GM19467 (cell line): ENCODE results near the gene ATG14.

Experiments used
- ATAC-seq: cut with Tn5 transposase; IDR thresholded peaks from one replicate; pipeline ENCODE4 v1.9.1; 2021; ENCODE audit warnings: mild to moderate bottlenecking, moderate library complexity; ENCODE audit not compliant: unreplicated experiment

ATG14 gene

DNA sequence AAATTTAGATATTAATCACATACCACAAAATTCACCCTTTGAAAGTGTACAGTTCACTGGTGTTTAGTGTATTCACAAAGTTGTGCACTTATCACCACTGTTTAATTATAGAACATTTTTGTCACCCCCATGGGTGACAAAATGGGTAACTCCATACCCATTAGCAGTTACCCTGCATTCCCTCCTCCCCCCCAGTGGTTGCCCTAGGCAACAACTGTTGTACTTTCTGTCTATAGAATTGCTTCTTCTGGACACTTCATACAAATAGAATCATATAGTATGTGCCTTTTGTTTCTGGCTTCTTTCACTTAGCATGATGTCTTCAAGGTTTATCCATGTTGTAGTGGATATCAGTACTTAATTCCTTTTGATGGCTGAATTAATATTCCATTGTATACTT, 87.7 kb downstream of the ATG14 start:
- no peak for ATAC-seq

- ATAC-seq = no peak
Measured at GRCh38 chr14:55318694-55319093, 92.9 kb downstream of the ATG14 start.

GRCh38 chr14:55317542-55318306, 93.9 kb downstream of the ATG14 start:
- no peak for ATAC-seq

DNA sequence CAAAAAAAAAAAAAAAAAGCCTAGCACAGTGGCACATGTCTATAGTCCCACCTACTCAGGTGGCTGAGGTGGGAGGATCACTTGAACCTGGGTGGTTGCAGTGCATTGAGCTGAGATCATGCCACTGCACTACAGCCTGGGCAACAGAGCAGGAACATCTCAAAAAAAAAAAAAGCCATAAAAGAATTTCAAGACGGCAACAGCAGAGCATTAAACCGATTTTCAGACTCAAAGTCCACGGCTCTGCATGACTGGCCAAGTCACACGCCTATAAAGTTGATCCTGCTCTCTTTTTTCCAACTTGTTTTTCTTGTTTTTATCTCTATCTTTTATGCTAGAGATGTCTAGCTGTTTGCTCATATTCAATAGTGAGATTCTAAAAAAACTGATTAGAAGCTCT, 95.1 kb downstream of the ATG14 start:
- ATAC-seq = no peak
